Caki2 (cell line): ENCODE results near the gene EPB41L2. TPM values are rescaled to one million over a fixed set of nuclear protein-coding genes. Genes with fewer than 3 reads are reported as not detected.

ENCODE experiments used
- DNase-seq: peaks from one replicate; pipeline ENCODE4 v3.0.0-alpha.2; 2015; ENCODE audit warnings: low read depth
- in situ Hi-C: cut with HindIII; loops from 2 replicates; pipeline ENCODE4 v1.10.0; 2016; ENCODE audit warnings: low sequenced_read_pairs, low pct_unique_long_range_greater_than_20kb, mixed read lengths
- total RNA-seq: library from RNA; depleted of rRNA; stranded (reverse); fragments of >200 nt; shearing (Covaris generic); gene quantifications from 2 replicates; pipeline ENCODE4 v1.2.3, GENCODE V29; 2014; ENCODE audit warnings: low replicate concordance

The EPB41L2 gene
- total RNA-seq, 1 experiment from 2014 or later: 66.1 TPM

- in situ Hi-C loops: no loop called here
- peak; percentile 14 for DNase-seq
These were observed 2.2 kb upstream of the EPB41L2 start for GRCh38 chr6:131065112-131065823.

- in situ Hi-C loops: no loop called here
- DNase-seq: no peak
These were observed 773 bp upstream of the EPB41L2 start for GRCh38 chr6:131063764-131064272.

- in situ Hi-C loops: no loop called here
These were observed 611 bp downstream of the EPB41L2 start for GRCh38 chr6:131062241-131063027.

GRCh38 chr6:131061751-131062119, 1.3 kb downstream of the EPB41L2 start:
- in situ Hi-C loops: no loop called here
- no peak for DNase-seq

More at GRCh38 chr6:131062241-131063027, 611 bp downstream of the EPB41L2 start:
- DNase-seq: peak; percentile 46

GRCh38 chr6:131061041-131061750, 1.8 kb downstream of the EPB41L2 start:
- DNase-seq: peak; percentile 75
- in situ Hi-C loops: no loop called here

- no peak for DNase-seq
These were observed 2.7 kb downstream of the EPB41L2 start for GRCh38 chr6:131060311-131060710.

GRCh38 chr6:131059486-131059885, 3.6 kb downstream of the EPB41L2 start:
- peak; percentile 76 for DNase-seq

More at GRCh38 chr6:131060311-131060710, 2.7 kb downstream of the EPB41L2 start:
- in situ Hi-C loops: no loop called here

GRCh38 chr6:131058236-131058635, 4.8 kb downstream of the EPB41L2 start:
- no peak for DNase-seq
- in situ Hi-C loops: no loop called here

More at GRCh38 chr6:131059486-131059885, 3.6 kb downstream of the EPB41L2 start:
- in situ Hi-C loops: no loop called here

GRCh38 chr6:131054392-131055250, 8.4 kb downstream of the EPB41L2 start:
- in situ Hi-C loops: no loop called here
- DNase-seq: peak; percentile 40

GRCh38 chr6:131053546-131054240, 9.4 kb downstream of the EPB41L2 start:
- peak; percentile 32 for DNase-seq
- in situ Hi-C loops: no loop called here

- DNase-seq: no peak
- in situ Hi-C loops: no loop called here
These were observed 10.9 kb downstream of the EPB41L2 start for GRCh38 chr6:131052181-131052580.

- in situ Hi-C loops: no loop called here
- DNase-seq: no peak
These were observed 11.7 kb downstream of the EPB41L2 start for GRCh38 chr6:131051341-131051740.

GRCh38 chr6:131049608-131050007, 13.4 kb downstream of the EPB41L2 start:
- in situ Hi-C loops: no loop called here
- DNase-seq: no peak

- in situ Hi-C loops: no loop called here
- no peak for DNase-seq
These were observed 14.0 kb downstream of the EPB41L2 start for GRCh38 chr6:131048933-131049515.

GRCh38 chr6:131048459-131048858, 14.6 kb downstream of the EPB41L2 start:
- DNase-seq: no peak

GRCh38 chr6:131045139-131045538, 17.9 kb downstream of the EPB41L2 start:
- DNase-seq: no peak
- in situ Hi-C loops: no loop called here

More at GRCh38 chr6:131048459-131048858, 14.6 kb downstream of the EPB41L2 start:
- in situ Hi-C loops: no loop called here

GRCh38 chr6:131043902-131044447, 19.1 kb downstream of the EPB41L2 start:
- DNase-seq: no peak
- in situ Hi-C loops: no loop called here
